Panc1 (cell line): ENCODE measurements around the gene TXNRD3. TPM values are rescaled to one million over a fixed set of nuclear protein-coding genes. Genes with fewer than 3 reads are reported as not detected.

ENCODE experiments used
- ATAC-seq: fragments of 200-7000 bp; cut with Tn5 transposase; 2 replicates; pipeline ENCODE4 v1.9.1; 2020; ENCODE audit warnings: mild to moderate bottlenecking, moderate library complexity
- BruUV-seq: library from RNA; stranded (reverse); fragments of 400-500 nt; replicated peaks from 2 replicates; lab custom pipeline; 2021; lab: Mats Ljungman, UMichigan
- CTCF ChIA-PET: fragments of 300-600 bp; sonication (Branson Sonifier 250); formaldehyde crosslinking; loops from one replicate; lab custom pipeline; 2022; ENCODE audit warnings: antibody characterized with exemption; lab: Charles Lee
- POLR2A ChIA-PET: fragments of 300-600 bp; sonication (Branson Sonifier 250); formaldehyde crosslinking; loops from one replicate; lab custom pipeline; 2022; ENCODE audit warnings: antibody characterized with exemption; lab: Charles Lee
- DNase-seq: peaks from one replicate; pipeline ENCODE4 v3.0.0-alpha.2; 2010; ENCODE audit warnings: low read depth, low spot score
- H3K27ac ChIP-seq: 2 replicates; pipeline ENCODE4 v1.5.1; 2011; ENCODE audit warnings: mild to moderate bottlenecking, low read length, inconsistent platforms
- H3K27me3 ChIP-seq: fragments of 200-500 bp; sonication (Bioruptor generic); 2 replicates; pipeline ENCODE4 v1.6.0; 2014; ENCODE audit warnings: low read length, inconsistent platforms; ENCODE audit not compliant: control insufficient read depth, insufficient read depth
- H3K36me3 ChIP-seq: fragments of 200-500 bp; sonication (Bioruptor generic); 2 replicates; pipeline ENCODE4 v1.5.1; 2014; ENCODE audit warnings: inconsistent platforms, mild to moderate bottlenecking, low read length, moderate library complexity; ENCODE audit not compliant: control insufficient read depth, insufficient read depth
- H3K4me1 ChIP-seq: 2 replicates; pipeline ENCODE4 v1.5.1; 2011; ENCODE audit warnings: inconsistent platforms, mild to moderate bottlenecking, low read length, moderate library complexity; ENCODE audit not compliant: control insufficient read depth, insufficient read depth
- H3K4me3 ChIP-seq, 2 experiments: 2 replicates each; pipeline ENCODE4 v1.5.1; 2011 to 2012; ENCODE audit warnings: low read depth in 2 of 2, low read length in 2 of 2, mild to moderate bottlenecking in 2 of 2, inconsistent platforms in 1 of 2, moderate library complexity in 1 of 2
- H3K9me3 ChIP-seq: fragments of 200-500 bp; sonication (Bioruptor generic); 2 replicates; pipeline ENCODE4 v1.5.1; 2014; ENCODE audit warnings: low read depth, mild to moderate bottlenecking, inconsistent platforms, low read length, moderate library complexity; ENCODE audit not compliant: control insufficient read depth, insufficient read depth
- CTCF ChIP-seq: fragments of 450-650 bp; IDR thresholded peaks from 2 replicates; pipeline ENCODE4 v1.5.1; 2017; ENCODE audit warnings: mild to moderate bottlenecking
- POLR2AphosphoS5 ChIP-seq: IDR thresholded peaks from 2 replicates; pipeline ENCODE4 v1.6.1; 2012; ENCODE audit warnings: mild to moderate bottlenecking, low read depth, low read length, moderate library complexity
- SIN3A ChIP-seq: IDR thresholded peaks from 2 replicates; pipeline ENCODE4 v1.6.1; 2012; ENCODE audit warnings: low read depth, mild to moderate bottlenecking, low read length, moderate library complexity, borderline replicate concordance; ENCODE audit not compliant: insufficient read depth
- TCF7L2 ChIP-seq: IDR thresholded peaks from 2 replicates; pipeline ENCODE4 v1.6.1; 2011; ENCODE audit warnings: mild to moderate bottlenecking, low read depth, low read length, inconsistent platforms
- in situ Hi-C: cut with HindIII; loops from 2 replicates; pipeline ENCODE4 v1.10.0; 2016; ENCODE audit warnings: low sequenced_read_pairs, low pct_unique_long_range_greater_than_20kb
- intact Hi-C: fragments of 100-400 bp; cut with micrococcal nuclease; formaldehyde crosslinking; loops from one replicate; pipeline ENCODE4 v1.10.0; 2022; ENCODE audit not compliant: unreplicated experiment
- total RNA-seq: library from RNA; stranded (reverse); gene quantifications from one replicate; pipeline ENCODE4 v1.2.1, GENCODE V29; 2021; ENCODE audit not compliant: unreplicated experiment
- TF ChIP-seq, protein P1 (sequence below), 2 experiments: IDR thresholded peaks; 2 replicates each; pipeline ENCODE4 v1.6.1; 2011 to 2012; ENCODE audit warnings: low read depth in 2 of 2, control low read depth in 1 of 2, low read length in 1 of 2, mild to moderate bottlenecking in 1 of 2, moderate library complexity in 1 of 2; ENCODE audit not compliant: insufficient read depth in 1 of 2

Gene TXNRD3
- total RNA-seq, 1 experiment from 2014 or later: 17.2 TPM

- ChIA-PET POLR2A (no interaction called here), CTCF (no interaction called here)
- Histone ChIP-seq H3K36me3 (no peaks in the 10 kb centered on the region), H3K4me3 (no peak overlapping the region), H3K27me3 (peaks cover 23% of the 10 kb centered on the region), H3K27ac (no peak overlapping the region), H3K4me1 (no peaks in the 10 kb centered on the region), H3K9me3 (no peaks in the 10 kb centered on the region)
- no TSS peak for BruUV-seq
- DNase-seq (no peak), ATAC-seq (peak; percentile 50; the same call in 1 of the 2 replicates)
- TF ChIP-seq, protein P1, sequence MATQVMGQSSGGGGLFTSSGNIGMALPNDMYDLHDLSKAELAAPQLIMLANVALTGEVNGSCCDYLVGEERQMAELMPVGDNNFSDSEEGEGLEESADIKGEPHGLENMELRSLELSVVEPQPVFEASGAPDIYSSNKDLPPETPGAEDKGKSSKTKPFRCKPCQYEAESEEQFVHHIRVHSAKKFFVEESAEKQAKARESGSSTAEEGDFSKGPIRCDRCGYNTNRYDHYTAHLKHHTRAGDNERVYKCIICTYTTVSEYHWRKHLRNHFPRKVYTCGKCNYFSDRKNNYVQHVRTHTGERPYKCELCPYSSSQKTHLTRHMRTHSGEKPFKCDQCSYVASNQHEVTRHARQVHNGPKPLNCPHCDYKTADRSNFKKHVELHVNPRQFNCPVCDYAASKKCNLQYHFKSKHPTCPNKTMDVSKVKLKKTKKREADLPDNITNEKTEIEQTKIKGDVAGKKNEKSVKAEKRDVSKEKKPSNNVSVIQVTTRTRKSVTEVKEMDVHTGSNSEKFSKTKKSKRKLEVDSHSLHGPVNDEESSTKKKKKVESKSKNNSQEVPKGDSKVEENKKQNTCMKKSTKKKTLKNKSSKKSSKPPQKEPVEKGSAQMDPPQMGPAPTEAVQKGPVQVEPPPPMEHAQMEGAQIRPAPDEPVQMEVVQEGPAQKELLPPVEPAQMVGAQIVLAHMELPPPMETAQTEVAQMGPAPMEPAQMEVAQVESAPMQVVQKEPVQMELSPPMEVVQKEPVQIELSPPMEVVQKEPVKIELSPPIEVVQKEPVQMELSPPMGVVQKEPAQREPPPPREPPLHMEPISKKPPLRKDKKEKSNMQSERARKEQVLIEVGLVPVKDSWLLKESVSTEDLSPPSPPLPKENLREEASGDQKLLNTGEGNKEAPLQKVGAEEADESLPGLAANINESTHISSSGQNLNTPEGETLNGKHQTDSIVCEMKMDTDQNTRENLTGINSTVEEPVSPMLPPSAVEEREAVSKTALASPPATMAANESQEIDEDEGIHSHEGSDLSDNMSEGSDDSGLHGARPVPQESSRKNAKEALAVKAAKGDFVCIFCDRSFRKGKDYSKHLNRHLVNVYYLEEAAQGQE (IDR thresholded peaks at IDR 0.05; ENCODE audit: insufficient read depth in 1 of 2, low read depth in 2 of 2, low read length in 1 of 2): no peak
- TF ChIP-seq POLR2AphosphoS5 (no peak), SIN3A (no peak), TCF7L2 (no peak), CTCF (no peak)
- in situ Hi-C loops: no loop called here
- intact Hi-C loops: no loop called here
Measured at GRCh38 chr3:126570103-126570541, 84.8 kb downstream of the TXNRD3 start.

GRCh38 chr3:126569390-126569975 is 85.4 kb downstream of the TXNRD3 start:
- H3K4me1 ChIP-seq: no peaks in the 10 kb centered on the region
- in situ Hi-C loops: no loop called here
- no TSS peak for BruUV-seq
- H3K4me3 ChIP-seq: no peak overlapping the region
- POLR2A ChIA-PET: no interaction called here
- H3K36me3 ChIP-seq: no peaks in the 10 kb centered on the region
- CTCF ChIA-PET: no interaction called here
- TF ChIP-seq CTCF (no peak), POLR2AphosphoS5 (no peak), TCF7L2 (no peak), SIN3A (no peak)
- TF ChIP-seq, protein P1 (IDR thresholded peaks at IDR 0.05; ENCODE audit: insufficient read depth in 1 of 2, low read depth in 2 of 2, low read length in 1 of 2): no peak
- DNase-seq (no peak), ATAC-seq (no peak)
- H3K9me3 ChIP-seq: no peaks in the 10 kb centered on the region
- H3K27ac ChIP-seq: no peak overlapping the region
- intact Hi-C loops: loop anchor here (1.0 kb wide), 1 partner anchor 20 kb away; no protein-coding TSS in a partner anchor
- H3K27me3 ChIP-seq: peaks cover 18% of the 10 kb centered on the region
